HL-60 (cell line): ENCODE results near the gene KDM4C.

ENCODE experiments used
- DNase-seq, 2 experiments: peaks; one replicate each; pipeline ENCODE4 v3.0.0-alpha.2; 2010 to 2020; ENCODE audit warnings: low read depth in 1 of 2, low spot score in 1 of 2
- H3K27ac ChIP-seq: fragments of 250-450 bp; sonication (Bioruptor Pico); replicated peaks from 2 replicates; pipeline ENCODE4 v1.5.1; 2020; ENCODE audit warnings: mild to moderate bottlenecking, moderate library complexity
- H3K27me3 ChIP-seq: fragments of 250-450 bp; sonication (Bioruptor Pico); 2 replicates; pipeline ENCODE4 v1.5.1; 2021; ENCODE audit warnings: mild to moderate bottlenecking, moderate library complexity; ENCODE audit not compliant: insufficient read depth, poor library complexity, severe bottlenecking
- H3K4me3 ChIP-seq: replicated peaks from 2 replicates; pipeline ENCODE4 v1.5.1; 2011; ENCODE audit warnings: mild to moderate bottlenecking, control low read depth, low read length; ENCODE audit not compliant: insufficient read depth
- GABPA ChIP-seq: IDR thresholded peaks from 2 replicates; pipeline ENCODE4 v1.6.1; 2012; ENCODE audit warnings: low read depth
- POLR2AphosphoS5 ChIP-seq: IDR thresholded peaks from 2 replicates; pipeline ENCODE4 v1.6.1; 2012; ENCODE audit warnings: low read depth
- SPI1 ChIP-seq: IDR thresholded peaks from 2 replicates; pipeline ENCODE4 v1.6.1; 2012; ENCODE audit warnings: low read depth, mild to moderate bottlenecking, borderline replicate concordance
- TF ChIP-seq, protein P1 (sequence below): IDR thresholded peaks from one replicate; pipeline ENCODE4 v1.5.1; 2011; ENCODE audit warnings: low read length, control low read depth, inconsistent platforms; ENCODE audit not compliant: insufficient read depth
- TF ChIP-seq, protein P2 (sequence below): IDR thresholded peaks from 2 replicates; pipeline ENCODE4 v1.6.1; 2012; ENCODE audit warnings: low read depth; ENCODE audit not compliant: insufficient replicate concordance

KDM4C gene

GRCh38 chr9:6996061-6996854, 238.5 kb downstream of the KDM4C start:
- Histone ChIP-seq H3K4me3 (no peak overlapping the region), H3K27me3 (no peaks in the 10 kb centered on the region), H3K27ac (no peak overlapping the region)
- DNase-seq, result no peak
- TF ChIP-seq SPI1 (no peak), GABPA (no peak), POLR2AphosphoS5 (no peak)
- TF ChIP-seq, protein P1, sequence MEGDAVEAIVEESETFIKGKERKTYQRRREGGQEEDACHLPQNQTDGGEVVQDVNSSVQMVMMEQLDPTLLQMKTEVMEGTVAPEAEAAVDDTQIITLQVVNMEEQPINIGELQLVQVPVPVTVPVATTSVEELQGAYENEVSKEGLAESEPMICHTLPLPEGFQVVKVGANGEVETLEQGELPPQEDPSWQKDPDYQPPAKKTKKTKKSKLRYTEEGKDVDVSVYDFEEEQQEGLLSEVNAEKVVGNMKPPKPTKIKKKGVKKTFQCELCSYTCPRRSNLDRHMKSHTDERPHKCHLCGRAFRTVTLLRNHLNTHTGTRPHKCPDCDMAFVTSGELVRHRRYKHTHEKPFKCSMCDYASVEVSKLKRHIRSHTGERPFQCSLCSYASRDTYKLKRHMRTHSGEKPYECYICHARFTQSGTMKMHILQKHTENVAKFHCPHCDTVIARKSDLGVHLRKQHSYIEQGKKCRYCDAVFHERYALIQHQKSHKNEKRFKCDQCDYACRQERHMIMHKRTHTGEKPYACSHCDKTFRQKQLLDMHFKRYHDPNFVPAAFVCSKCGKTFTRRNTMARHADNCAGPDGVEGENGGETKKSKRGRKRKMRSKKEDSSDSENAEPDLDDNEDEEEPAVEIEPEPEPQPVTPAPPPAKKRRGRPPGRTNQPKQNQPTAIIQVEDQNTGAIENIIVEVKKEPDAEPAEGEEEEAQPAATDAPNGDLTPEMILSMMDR, result no peak
- TF ChIP-seq, protein P2, sequence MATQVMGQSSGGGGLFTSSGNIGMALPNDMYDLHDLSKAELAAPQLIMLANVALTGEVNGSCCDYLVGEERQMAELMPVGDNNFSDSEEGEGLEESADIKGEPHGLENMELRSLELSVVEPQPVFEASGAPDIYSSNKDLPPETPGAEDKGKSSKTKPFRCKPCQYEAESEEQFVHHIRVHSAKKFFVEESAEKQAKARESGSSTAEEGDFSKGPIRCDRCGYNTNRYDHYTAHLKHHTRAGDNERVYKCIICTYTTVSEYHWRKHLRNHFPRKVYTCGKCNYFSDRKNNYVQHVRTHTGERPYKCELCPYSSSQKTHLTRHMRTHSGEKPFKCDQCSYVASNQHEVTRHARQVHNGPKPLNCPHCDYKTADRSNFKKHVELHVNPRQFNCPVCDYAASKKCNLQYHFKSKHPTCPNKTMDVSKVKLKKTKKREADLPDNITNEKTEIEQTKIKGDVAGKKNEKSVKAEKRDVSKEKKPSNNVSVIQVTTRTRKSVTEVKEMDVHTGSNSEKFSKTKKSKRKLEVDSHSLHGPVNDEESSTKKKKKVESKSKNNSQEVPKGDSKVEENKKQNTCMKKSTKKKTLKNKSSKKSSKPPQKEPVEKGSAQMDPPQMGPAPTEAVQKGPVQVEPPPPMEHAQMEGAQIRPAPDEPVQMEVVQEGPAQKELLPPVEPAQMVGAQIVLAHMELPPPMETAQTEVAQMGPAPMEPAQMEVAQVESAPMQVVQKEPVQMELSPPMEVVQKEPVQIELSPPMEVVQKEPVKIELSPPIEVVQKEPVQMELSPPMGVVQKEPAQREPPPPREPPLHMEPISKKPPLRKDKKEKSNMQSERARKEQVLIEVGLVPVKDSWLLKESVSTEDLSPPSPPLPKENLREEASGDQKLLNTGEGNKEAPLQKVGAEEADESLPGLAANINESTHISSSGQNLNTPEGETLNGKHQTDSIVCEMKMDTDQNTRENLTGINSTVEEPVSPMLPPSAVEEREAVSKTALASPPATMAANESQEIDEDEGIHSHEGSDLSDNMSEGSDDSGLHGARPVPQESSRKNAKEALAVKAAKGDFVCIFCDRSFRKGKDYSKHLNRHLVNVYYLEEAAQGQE, result no peak

DNA sequence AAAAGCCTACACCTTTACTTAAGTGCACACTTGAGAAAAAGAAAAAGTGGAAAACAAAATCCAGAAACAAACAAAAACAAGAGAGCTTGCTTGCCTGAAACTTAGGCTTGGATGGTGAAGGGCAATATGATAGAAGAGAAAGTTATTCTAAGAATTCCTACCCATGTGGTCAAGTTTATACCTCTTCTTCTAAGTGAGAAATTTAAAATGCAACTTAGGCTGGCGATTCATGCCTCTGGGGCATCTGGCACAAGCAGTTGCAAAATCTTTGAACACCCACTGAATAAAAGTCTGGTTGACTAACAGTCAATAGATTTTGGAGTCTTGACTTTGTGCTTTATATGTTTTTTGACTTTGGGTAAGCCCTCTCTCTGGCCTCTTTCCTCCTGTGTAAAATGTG, 239.6 kb downstream of the KDM4C start:
- TF ChIP-seq GABPA (no peak), POLR2AphosphoS5 (no peak)
- TF ChIP-seq, protein P1, result no peak
- no peak for DNase-seq
- Histone ChIP-seq H3K27me3 (no peaks in the 10 kb centered on the region), H3K27ac (no peak overlapping the region), H3K4me3 (no peak overlapping the region)

DNA sequence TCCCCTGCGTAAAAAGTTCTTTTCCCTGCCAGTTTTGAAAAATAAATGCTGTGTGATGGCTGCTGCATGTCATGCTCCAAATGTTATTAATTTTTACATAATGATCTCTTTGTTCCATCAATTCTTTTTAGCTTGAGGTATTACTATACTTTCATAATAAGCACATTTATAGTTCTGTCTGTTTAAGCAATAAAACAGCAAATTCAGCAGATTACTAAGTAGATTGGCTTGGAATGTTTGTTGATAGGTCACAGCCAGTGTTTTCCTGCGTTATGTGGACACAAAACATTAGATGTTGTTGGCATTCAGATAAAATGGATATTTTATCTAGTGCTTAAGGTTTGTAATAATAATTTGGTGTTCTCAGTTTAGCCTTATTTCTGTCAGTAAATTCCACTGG, 242.0 kb downstream of the KDM4C start:
- no peak for DNase-seq
- no peak overlapping the region for H3K27ac ChIP-seq
- H3K27me3 ChIP-seq, result no peaks in the 10 kb centered on the region
- no peak overlapping the region for H3K4me3 ChIP-seq
- TF ChIP-seq GABPA, result no peak
- TF ChIP-seq POLR2AphosphoS5, result no peak
- TF ChIP-seq, protein P2, result no peak
- no peak for TF ChIP-seq SPI1
- TF ChIP-seq, protein P1, result no peak
